Fibroblast of skin of scalp (primary cell): Measurements from ENCODE around the gene CRYGS.
"Not testable (repeated sequence)": the region's sequence is repeated elsewhere in the genome, so short reads cannot be mapped to it uniquely, and the experiment has no call there.

Source experiments
- DNase-seq: peaks from one replicate; pipeline ENCODE4 v3.0.0-alpha.2; 2013

Gene CRYGS

GRCh38 chr3:186517218-186517617 is 27.0 kb downstream of the CRYGS start:
- no peak for DNase-seq

DNA sequence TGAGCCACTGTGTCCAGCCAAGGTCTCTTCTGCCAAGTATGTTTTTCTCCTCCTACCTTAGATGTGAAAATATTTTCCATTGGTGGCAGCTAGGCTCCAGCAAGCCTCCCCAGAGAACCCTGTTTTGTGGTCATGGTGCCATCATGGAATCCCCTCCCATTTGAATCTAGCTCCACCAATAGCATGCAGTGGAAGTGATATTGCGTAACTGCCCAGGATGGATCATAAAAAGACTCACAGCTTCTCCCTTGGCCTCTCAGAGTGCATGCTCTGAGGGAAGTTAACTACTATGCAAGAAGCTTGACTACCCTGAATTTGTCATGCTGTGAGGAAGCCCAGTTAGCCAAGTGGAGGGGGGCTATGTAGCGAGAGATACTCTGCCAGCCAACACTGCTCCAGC is 27.5 kb downstream of the CRYGS start:
- no peak for DNase-seq

DNA sequence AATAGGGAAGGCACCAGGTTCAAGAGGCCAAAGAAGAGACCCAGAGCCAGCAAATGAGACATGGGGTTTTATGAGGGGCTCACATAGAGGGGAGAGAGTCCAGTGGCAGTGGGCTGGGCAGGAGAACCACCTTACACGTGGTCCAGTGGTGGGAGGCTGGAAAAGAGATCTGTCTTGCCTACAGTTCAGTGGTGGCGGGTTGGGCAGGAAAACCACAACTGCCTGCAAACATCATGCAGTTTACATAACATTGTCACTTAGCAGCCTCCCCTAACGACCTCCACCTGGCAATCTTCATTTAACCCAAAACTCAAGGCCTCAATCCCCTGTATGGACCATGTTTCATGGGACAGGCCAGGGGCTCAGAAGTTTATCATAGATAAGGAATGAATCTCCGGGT is 29.1 kb downstream of the CRYGS start:
- no peak for DNase-seq

GRCh38 chr3:186514296-186515002 is 29.7 kb downstream of the CRYGS start:
- DNase-seq: no peak

GRCh38 chr3:186513386-186513785 is 30.8 kb downstream of the CRYGS start:
- DNase-seq: no peak

DNA sequence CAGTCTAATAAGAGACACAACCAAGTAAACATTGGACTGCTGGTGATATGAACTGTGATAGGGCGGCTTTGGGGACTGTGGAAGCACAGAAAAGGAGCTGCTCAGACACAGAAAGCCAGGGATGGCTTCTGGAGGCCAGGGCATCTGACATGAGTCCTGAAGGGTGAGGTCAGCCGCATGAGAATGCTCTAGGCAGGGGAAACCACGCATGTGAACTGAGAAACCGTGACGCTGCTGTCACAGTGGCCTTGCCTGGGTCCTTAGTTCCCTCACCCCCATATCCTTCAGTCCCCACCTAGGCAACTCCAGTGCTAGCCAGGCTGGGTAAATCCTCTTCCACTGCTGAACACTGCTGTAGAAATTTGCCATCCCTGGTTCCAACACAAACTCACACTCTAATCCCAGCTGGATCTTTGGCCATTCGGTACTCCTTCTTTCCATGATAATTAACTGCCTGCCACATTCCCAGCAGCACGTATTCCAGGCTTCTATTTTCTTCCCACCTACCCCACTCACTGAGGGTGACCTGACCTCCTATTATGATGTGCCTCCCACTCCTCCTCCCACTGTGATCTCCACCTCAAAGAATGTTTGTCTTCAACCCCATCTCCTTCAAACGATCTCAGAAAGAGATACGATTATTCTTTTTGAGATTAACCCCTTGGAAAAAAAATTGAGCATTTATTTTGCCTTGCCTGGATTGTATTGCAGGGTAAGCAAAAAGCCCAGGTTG is 31.4 kb downstream of the CRYGS start:
- no peak for DNase-seq

DNA sequence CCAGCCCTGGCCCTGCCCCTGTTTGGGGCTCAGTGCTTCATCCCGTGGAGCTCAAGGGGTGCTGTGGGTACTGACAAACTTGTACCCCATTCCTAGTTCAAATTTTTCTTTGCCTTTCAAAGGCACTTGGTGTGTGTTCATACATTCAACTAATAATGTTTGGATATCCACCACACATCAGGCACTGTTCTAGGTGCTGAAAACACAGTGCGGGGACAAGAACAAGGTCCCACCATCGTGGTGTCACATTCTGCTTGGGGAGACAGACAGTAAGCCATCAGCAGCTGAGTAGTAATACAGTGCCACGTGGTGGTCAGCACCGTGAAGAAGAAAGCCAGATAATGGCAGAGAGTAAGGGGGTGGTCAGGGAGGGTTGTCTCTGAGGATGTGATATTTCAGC is 32.5 kb downstream of the CRYGS start:
- no peak for DNase-seq

GRCh38 chr3:186511245-186511644 is 32.9 kb downstream of the CRYGS start:
- no peak for DNase-seq

DNA sequence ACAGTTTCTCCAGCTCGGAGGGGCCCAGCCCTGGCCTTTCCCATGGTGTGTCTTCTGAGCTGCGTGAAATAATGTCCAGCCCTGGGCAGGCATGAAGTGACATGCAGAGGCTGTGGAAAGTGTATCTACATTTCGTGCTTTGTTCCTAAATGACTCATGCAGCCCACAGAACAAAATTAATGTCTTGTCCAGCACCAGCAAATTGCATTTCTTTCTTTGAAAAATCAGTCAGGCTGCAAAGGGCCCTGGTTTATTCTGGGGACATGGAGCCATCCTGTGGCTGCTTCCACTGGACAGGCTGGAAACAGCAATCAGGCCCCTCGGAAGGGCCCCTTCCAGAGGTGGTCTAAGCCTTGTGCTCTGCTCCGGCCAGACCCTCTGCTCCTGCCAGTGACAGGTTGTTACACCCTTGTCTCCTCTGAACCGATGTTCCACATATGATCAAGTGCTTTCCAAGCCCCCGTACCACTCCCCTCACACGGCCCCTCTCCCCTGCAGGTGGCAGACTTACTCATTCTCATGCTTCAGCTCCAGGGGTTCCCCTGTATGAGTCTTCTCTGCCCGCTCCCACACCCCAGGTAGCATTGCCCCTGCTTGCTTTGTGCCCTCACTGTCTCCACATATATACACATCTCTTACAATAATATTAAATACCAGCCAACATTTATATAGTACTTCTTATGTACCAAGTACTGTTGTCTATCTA is 33.7 kb downstream of the CRYGS start:
- DNase-seq: no peak

GRCh38 chr3:186509423-186509822 is 34.8 kb downstream of the CRYGS start:
- DNase-seq: no peak

DNA sequence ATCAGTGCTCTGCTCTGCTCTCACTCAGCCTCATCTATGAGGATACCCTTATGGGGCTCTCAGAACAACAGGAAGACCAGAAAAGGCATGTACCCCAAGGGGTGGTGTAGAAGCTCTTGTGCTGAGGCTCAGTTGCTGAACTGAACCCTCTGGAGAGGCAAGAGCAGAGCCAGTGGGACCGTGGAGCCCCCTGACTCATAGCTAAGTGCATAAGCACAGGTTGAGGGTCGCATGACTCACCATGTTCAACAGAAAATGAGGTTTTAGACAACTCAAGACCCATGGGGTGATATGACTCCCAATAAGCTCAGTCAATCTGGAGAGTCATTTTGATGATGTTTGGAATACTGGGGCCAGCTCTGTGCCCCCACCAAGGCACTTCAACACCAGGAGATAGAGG is 37.3 kb downstream of the CRYGS start:
- DNase-seq: no peak

DNA sequence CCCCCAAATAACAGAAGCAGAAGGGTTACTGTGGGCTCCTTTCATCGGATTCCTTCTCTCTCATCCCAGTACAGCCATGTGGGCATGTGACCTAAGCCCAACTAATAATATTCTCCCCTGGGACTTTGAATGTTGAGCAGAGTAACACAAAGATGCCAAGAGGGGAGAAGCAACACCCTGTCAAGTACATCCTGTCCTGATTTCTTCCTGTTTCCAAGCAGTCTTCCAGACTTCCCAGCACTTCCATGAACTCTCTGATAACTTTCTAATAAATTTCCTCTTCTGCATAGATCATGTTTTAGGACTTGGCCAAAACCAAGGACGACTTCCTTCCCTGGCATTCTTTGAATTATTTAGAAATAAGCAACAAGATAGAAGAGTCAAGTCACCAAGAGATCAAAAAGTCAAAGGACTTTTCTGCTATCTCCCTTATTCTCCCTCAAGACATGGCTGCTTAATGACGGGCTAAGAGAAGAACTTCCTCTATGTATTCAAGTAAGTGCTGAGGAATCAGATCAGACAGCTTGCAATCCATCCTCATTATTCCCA is 37.9 kb downstream of the CRYGS start:
- DNase-seq: no peak

DNA sequence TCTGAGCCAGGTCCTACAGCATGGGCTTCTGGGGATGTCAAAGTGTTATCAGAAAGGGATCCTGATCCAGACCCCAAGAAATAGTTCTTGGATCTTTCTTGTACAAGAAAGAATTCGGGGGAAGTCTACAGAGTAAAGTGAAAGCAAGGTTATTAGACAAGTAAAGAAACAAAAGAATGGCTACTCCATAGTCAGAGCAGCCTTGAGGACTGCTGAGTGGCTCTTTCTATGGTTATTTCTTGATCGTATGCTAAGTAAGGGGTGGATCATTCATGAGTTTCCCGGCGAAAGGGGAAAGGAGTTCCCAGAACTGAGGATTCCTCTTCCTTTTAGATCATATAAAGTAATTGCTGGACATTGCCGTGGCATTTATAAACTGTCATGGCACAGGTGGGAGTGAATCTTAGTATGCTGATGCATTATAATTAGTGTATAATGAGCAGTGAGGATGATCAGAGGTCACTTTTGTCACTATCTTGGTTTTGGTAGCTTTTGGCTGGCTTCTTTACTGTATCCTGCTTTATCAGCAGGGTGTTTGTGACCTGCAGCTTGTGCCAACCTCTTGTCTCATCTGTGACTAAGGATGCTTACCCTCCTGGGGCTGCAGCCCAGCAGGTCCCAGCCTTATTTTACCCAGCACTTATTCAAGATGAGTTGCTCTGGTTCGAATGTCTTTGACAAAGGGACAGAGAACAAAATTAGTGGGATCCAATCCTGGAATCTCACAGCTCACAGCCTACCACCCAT is 41.0 kb downstream of the CRYGS start:
- no peak for DNase-seq

GRCh38 chr3:186502138-186502948 is 41.8 kb downstream of the CRYGS start:
- DNase-seq: no peak

- DNase-seq: not testable (repeated sequence)
These were observed 44.2 kb downstream of the CRYGS start for GRCh38 chr3:186499949-186500348.

- not testable (repeated sequence) for DNase-seq
These were observed 46.2 kb downstream of the CRYGS start for GRCh38 chr3:186498022-186498421.

GRCh38 chr3:186497608-186498007 is 46.6 kb downstream of the CRYGS start:
- DNase-seq: no peak

GRCh38 chr3:186496635-186497034 is 47.5 kb downstream of the CRYGS start:
- no peak for DNase-seq

- no peak for DNase-seq
These were observed 48.2 kb downstream of the CRYGS start for GRCh38 chr3:186496016-186496415.

- no peak for DNase-seq
These were observed 50.5 kb downstream of the CRYGS start for GRCh38 chr3:186493525-186494255.

- DNase-seq: no peak
These were observed 51.7 kb downstream of the CRYGS start for GRCh38 chr3:186492385-186492984.
